ENCODE data around the gene PRKD3. TPM values are rescaled to one million over a fixed set of nuclear protein-coding genes. Genes with fewer than 3 reads are reported as not detected.

The PRKD3 gene
- total and polyA plus RNA-seq, 9 of the 15 experiments (the other 6 are each of a cell fraction or from before 2014, with no cell fraction given), result 4.7 to 26.7 (median 17.0) TPM

GRCh38 chr2:37325625-37326071 lies 1.0 kb upstream of the PRKD3 start:
- no peaks in the 10 kb centered on the region for H4K20me1 ChIP-seq (replicated peaks; ENCODE audit: control insufficient read depth, insufficient read depth, low read length)
- H3K27me3 ChIP-seq (ENCODE audit: control insufficient read depth in 2 of 2, insufficient read depth in 2 of 2, low read length in 2 of 2), result no peaks in the 10 kb centered on the region
- H3K9me1 ChIP-seq (ENCODE audit: control insufficient read depth, insufficient read depth, low read length), result no peaks in the 10 kb centered on the region
- H3K4me3 ChIP-seq, result no peak overlapping the region; the same call in 1 of the 2 replicates
- peak overlapping the region; percentile 85; the same call in 1 of the 2 replicates for H3K4me2 ChIP-seq (ENCODE audit: insufficient read depth, low read length)
- FAIRE-seq (no peak), DNase-seq (ENCODE audit: extremely low read depth in 1 of 4, low spot score in 3 of 4) (peak in 1 of 4 experiments; percentile 29), ATAC-seq (no peak)
- BruUV-seq (replicated peaks), result no TSS peak
- in situ Hi-C loops (cut with MboI), result no loop called here
- H3K79me2 ChIP-seq (ENCODE audit: control insufficient read depth, insufficient read depth, low read length), result peaks cover 24% of the 10 kb centered on the region
- peaks cover 3% of the 10 kb centered on the region; the same call in 1 of the 3 replicates for H3K36me3 ChIP-seq (ENCODE audit: control insufficient read depth, insufficient read depth, low read length)
- intact Hi-C loops (cut with micrococcal nuclease), result no loop called here
- peak overlapping the region; percentile 98 for H2AFZ ChIP-seq (ENCODE audit: low read depth, low read length)
- 85% methylated on average over 11 of the region's 12 CpGs for WGBS (ENCODE audit: insufficient coverage, low coverage, missing lambda C conversion rate)
- ChIA-PET POLR2A (interaction anchor here (0.6 kb wide), 1 partner anchor 275 kb away, joined by 3 read pairs; no protein-coding TSS in a partner anchor), CTCF (ENCODE audit: low intra/inter-chr PET ratio) (no interaction called here)
- H3K4me1 ChIP-seq (replicated peaks in 1 of 2; ENCODE audit: control insufficient read depth in 2 of 2, insufficient read depth in 2 of 2, low read length in 2 of 2), result peaks cover 12 to 14% of the 10 kb centered on the region in 2 experiments
- H3K9ac ChIP-seq (ENCODE audit: insufficient read depth in 1 of 2, low read depth in 2 of 2, low read length in 2 of 2), result no peak overlapping the region; a peak in 1 of 4 replicates
- no peak overlapping the region for H3K27ac ChIP-seq (ENCODE audit: extremely low read depth, low read depth, low read length)
- no peaks in the 10 kb centered on the region for H3K9me3 ChIP-seq (replicated peaks; ENCODE audit: control insufficient read depth, insufficient read depth, low read depth, low read length)
- TF ChIP-seq EZH2 (IDR thresholded peaks at IDR 0.05; ENCODE audit: borderline replicate concordance, low read depth, low read length) (0 out of 2 replicates have a peak, but pooled peaks have one; percentile 7), PTBP1 (IDR thresholded peaks at IDR 0.05; ENCODE audit: low read depth, low read length) (no peak), MCM3 (IDR thresholded peaks at IDR 0.05) (no peak), RFX1 (IDR thresholded peaks at IDR 0.05) (no peak), TBL1XR1 (IDR thresholded peaks at IDR 0.05; ENCODE audit: low read length in 2 of 2) (no peak), CTCF (IDR thresholded peaks at IDR 0.05 in 2 of 3, conservative IDR thresholded peaks at IDR 0.05 in 1 of 3; ENCODE audit: insufficient read depth in 2 of 3, low read depth in 1 of 3, low read length in 3 of 3) (no peak), FOSL1 (tag; conservative IDR thresholded peaks at IDR 0.05) (no peak), BRF1 (IDR thresholded peaks at IDR 0.05; ENCODE audit: borderline replicate concordance, extremely low read depth, insufficient read length) (no peak)
- TF ChIP-seq, protein P1, sequence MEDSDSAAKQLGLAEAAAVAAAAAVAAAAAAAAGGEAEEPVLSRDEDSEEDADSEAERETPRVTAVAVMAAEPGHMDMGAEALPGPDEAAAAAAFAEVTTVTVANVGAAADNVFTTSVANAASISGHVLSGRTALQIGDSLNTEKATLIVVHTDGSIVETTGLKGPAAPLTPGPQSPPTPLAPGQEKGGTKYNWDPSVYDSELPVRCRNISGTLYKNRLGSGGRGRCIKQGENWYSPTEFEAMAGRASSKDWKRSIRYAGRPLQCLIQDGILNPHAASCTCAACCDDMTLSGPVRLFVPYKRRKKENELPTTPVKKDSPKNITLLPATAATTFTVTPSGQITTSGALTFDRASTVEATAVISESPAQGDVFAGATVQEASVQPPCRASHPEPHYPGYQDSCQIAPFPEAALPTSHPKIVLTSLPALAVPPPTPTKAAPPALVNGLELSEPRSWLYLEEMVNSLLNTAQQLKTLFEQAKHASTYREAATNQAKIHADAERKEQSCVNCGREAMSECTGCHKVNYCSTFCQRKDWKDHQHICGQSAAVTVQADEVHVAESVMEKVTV (CRISPR knock-in tag; IDR thresholded peaks at IDR 0.05), result no peak
- TF ChIP-seq, protein P2, sequence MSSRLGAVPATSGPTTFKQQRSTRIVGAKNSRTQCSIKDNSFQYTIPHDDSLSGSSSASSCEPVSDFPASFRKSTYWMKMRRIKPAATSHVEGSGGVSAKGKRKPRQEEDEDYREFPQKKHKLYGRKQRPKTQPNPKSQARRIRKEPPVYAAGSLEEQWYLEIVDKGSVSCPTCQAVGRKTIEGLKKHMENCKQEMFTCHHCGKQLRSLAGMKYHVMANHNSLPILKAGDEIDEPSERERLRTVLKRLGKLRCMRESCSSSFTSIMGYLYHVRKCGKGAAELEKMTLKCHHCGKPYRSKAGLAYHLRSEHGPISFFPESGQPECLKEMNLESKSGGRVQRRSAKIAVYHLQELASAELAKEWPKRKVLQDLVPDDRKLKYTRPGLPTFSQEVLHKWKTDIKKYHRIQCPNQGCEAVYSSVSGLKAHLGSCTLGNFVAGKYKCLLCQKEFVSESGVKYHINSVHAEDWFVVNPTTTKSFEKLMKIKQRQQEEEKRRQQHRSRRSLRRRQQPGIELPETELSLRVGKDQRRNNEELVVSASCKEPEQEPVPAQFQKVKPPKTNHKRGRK (tag; IDR thresholded peaks at IDR 0.05), result peak; percentile 43
- TF ChIP-seq, protein P3, sequence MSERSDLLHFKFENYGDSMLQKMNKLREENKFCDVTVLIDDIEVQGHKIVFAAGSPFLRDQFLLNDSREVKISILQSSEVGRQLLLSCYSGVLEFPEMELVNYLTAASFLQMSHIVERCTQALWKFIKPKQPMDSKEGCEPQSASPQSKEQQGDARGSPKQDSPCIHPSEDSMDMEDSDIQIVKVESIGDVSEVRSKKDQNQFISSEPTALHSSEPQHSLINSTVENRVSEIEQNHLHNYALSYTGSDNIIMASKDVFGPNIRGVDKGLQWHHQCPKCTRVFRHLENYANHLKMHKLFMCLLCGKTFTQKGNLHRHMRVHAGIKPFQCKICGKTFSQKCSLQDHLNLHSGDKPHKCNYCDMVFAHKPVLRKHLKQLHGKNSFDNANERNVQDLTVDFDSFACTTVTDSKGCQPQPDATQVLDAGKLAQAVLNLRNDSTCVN (CRISPR knock-in tag; IDR thresholded peaks at IDR 0.05), result no peak
- TF ChIP-seq, protein P4, sequence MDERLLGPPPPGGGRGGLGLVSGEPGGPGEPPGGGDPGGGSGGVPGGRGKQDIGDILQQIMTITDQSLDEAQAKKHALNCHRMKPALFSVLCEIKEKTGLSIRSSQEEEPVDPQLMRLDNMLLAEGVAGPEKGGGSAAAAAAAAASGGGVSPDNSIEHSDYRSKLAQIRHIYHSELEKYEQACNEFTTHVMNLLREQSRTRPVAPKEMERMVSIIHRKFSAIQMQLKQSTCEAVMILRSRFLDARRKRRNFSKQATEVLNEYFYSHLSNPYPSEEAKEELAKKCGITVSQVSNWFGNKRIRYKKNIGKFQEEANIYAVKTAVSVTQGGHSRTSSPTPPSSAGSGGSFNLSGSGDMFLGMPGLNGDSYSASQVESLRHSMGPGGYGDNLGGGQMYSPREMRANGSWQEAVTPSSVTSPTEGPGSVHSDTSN (CRISPR knock-in tag; IDR thresholded peaks at IDR 0.05; ENCODE audit: low read depth), result no peak
- TF ChIP-seq, protein P4 (tag; conservative IDR thresholded peaks at IDR 0.05; ENCODE audit: low read depth), result no peak
